ENCODE measurements around the gene CPA1.
"Not testable (repeated sequence)": the region's sequence is repeated elsewhere in the genome, so short reads cannot be mapped to it uniquely, and the experiment has no call there.

The CPA1 gene

GRCh38 chr7:130372402-130373165, 7.7 kb upstream of the CPA1 start:
- no peak for DNase-seq (ENCODE audit: low spot score)

- no peak for DNase-seq (ENCODE audit: low spot score)
Measured at GRCh38 chr7:130374507-130374906, 5.8 kb upstream of the CPA1 start.

- DNase-seq (ENCODE audit: low spot score): not testable (repeated sequence)
Measured at GRCh38 chr7:130376461-130376860, 3.8 kb upstream of the CPA1 start.

- no peak for DNase-seq (ENCODE audit: low spot score)
Measured at GRCh38 chr7:130377178-130377577, 3.1 kb upstream of the CPA1 start.

GRCh38 chr7:130379019-130379418, 1.3 kb upstream of the CPA1 start:
- no peak for DNase-seq (ENCODE audit: low spot score)

- DNase-seq (ENCODE audit: low spot score): no peak
Measured at GRCh38 chr7:130379532-130379920, 768 bp upstream of the CPA1 start.

GRCh38 chr7:130380861-130381455, 664 bp downstream of the CPA1 start:
- DNase-seq (ENCODE audit: low spot score): no peak

GRCh38 chr7:130381468-130382312, 1.4 kb downstream of the CPA1 start:
- DNase-seq (ENCODE audit: low spot score): no peak

GRCh38 chr7:130383187-130383980, 3.1 kb downstream of the CPA1 start:
- no peak for DNase-seq (ENCODE audit: low spot score)

- DNase-seq (ENCODE audit: low spot score): peak; percentile 1
Measured at GRCh38 chr7:130384371-130384801, 4.1 kb downstream of the CPA1 start.

GRCh38 chr7:130384841-130385599, 4.7 kb downstream of the CPA1 start:
- peak; percentile 3 for DNase-seq (ENCODE audit: low spot score)

- peak; percentile 4 for DNase-seq (ENCODE audit: low spot score)
Measured at GRCh38 chr7:130385600-130386066, 5.3 kb downstream of the CPA1 start.

- DNase-seq (ENCODE audit: low spot score): no peak
Measured at GRCh38 chr7:130386876-130387275, 6.6 kb downstream of the CPA1 start.

GRCh38 chr7:130387306-130387627, 7.0 kb downstream of the CPA1 start:
- no peak for DNase-seq (ENCODE audit: low spot score)

GRCh38 chr7:130387628-130388403, 7.5 kb downstream of the CPA1 start:
- no peak for DNase-seq (ENCODE audit: low spot score)

GRCh38 chr7:130388671-130389070, 8.4 kb downstream of the CPA1 start:
- no peak for DNase-seq (ENCODE audit: low spot score)

GRCh38 chr7:130390486-130390885, 10.2 kb downstream of the CPA1 start:
- DNase-seq (ENCODE audit: low spot score): no peak

- DNase-seq (ENCODE audit: low spot score): peak; percentile 82
Measured at GRCh38 chr7:130393101-130393561, 12.8 kb downstream of the CPA1 start.

GRCh38 chr7:130393841-130394411, 13.6 kb downstream of the CPA1 start:
- DNase-seq (ENCODE audit: low spot score): no peak
